GM19372 (cell line): Measurements from ENCODE around the gene KIF2C.
"Not testable (repeated sequence)": the region's sequence is repeated elsewhere in the genome, so short reads cannot be mapped to it uniquely, and the experiment has no call there.

ENCODE experiments used
- ATAC-seq: cut with Tn5 transposase; IDR thresholded peaks from one replicate; pipeline ENCODE4 v1.9.1; 2021; ENCODE audit warnings: mild to moderate bottlenecking, low read depth, moderate library complexity; ENCODE audit not compliant: unreplicated experiment

Gene KIF2C

GRCh38 chr1:44790968-44791801, 51.5 kb downstream of the KIF2C start:
- ATAC-seq, result no peak

DNA sequence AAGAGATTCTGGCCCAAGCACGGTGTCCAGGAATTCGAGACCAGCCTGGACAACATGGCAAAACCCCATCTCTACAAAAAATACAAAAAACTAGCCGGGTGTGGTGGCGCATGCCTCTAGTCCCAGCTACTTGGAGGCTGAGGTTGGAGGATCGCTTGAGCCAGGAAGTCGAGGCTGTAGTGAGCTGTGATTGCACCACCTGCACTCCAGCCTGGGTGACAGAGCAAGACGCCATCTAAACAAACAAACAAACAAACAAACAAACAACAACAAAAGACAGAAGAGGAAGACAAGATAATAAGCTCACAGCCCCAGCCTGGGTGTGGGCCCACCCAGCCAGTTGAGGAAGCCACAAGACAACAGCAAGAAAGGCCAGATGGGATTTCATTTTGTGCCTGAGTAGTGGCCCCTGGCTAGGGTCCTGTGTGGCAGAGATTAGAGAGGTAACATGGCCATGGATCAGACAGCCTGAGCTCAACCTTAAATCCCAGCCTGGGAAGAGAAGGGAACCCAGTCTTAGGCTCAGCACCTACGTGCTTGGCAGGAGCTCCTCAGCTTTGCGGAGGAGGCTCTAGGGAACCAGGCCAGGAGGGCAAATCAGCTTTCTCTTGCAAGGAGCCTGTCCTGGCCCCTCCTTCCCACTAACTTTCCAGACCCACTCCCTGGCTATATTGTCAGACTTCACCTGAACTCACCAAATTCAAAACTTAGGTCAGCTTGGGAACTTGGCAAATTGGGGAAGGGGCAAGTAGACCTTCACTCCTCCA, 53.3 kb downstream of the KIF2C start:
- no peak for ATAC-seq

- ATAC-seq, result not testable (repeated sequence)
Observed at GRCh38 chr1:44797886-44798285, 58.2 kb downstream of the KIF2C start.

GRCh38 chr1:44798481-44799365, 59.1 kb downstream of the KIF2C start:
- no peak for ATAC-seq

DNA sequence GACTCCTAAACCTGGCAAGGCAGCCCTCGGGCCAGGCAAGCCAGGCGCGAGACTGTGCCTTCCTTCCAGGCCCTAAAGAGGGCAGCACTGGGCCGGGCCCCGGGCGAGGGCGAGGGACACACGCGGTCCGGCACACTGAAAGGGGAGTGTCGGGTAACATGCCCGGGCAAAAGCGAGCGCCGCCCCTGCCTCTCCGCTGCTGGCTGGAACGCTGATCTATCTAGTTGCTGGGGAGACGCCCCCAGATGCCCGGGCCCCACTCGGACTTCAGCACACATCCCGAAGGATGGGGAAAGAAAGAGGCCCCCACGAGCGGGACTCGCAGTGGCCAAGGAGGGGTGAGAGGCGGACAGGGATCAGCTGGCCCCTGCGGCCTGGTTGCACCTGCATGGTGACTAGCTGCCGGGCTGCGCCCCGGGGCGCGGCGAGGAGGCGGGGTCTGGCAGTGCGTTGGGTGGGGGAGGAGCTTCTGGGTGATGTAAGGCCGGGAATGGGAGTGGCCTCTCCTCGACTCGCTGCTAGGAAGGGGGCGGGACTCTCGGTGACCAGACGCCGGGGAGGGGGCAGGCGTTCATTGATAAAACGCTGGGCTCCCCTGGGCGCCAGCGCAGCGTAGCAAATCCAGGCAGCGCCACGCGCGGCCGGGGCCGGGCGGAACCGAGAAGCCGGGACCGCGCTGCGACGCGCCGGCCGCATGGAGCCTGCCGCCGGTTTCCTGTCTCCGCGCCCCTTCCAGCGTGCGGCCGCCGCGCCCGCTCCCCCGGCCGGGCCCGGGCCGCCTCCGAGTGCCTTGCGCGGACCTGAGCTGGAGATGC, 60.3 kb downstream of the KIF2C start, which contains the start of gene PLK3:
PLK3 (plus strand) TSS at position 608 of the 815 bp plus-strand sequence; CDS start at position 695, 87 bp downstream.
- peak; percentile 87 for ATAC-seq

DNA sequence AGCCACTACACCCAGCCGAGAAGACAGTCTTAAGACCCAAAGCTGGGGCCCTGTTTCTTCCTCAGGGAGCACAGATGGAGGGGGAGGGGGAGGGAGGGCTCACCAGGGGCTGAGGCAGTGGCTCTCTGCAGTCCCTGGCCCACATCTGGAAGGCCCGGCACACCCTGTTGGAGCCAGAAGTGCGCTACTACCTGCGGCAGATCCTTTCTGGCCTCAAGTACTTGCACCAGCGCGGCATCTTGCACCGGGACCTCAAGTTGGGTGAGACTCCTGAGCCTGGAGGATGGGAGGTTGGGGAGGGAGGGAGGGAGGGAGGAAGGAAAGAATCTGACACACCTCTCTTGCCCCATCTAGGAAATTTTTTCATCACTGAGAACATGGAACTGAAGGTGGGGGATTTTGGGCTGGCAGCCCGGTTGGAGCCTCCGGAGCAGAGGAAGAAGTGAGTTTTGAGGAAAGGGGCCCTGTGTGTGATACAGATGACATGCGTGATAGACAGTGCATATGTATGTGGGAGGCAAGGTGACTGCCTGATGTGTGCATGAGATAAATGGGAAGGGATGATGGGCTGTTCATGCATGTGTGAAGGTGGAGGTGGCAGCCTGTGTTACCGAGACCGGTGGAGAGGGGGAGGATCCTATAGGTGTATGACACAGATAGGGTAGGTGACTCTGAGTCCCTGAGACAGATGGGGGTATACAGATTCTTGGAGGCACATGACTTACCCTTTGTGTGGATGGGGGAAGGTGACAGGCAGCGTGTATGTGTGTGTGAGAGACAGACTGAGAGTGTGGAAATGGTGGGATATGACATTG, 62.1 kb downstream of the KIF2C start:
- ATAC-seq, result no peak

- ATAC-seq, result no peak
Observed at GRCh38 chr1:44802306-44803061, 62.8 kb downstream of the KIF2C start.

DNA sequence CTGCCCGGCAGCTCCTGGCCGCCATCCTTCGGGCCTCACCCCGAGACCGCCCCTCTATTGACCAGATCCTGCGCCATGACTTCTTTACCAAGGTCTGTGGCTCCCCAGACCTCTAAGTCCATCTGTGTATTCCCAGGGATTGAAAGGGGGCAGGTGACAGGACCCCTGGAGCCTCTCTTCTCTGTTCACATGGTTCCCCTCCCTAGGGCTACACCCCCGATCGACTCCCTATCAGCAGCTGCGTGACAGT, 63.4 kb downstream of the KIF2C start:
- no peak for ATAC-seq

DNA sequence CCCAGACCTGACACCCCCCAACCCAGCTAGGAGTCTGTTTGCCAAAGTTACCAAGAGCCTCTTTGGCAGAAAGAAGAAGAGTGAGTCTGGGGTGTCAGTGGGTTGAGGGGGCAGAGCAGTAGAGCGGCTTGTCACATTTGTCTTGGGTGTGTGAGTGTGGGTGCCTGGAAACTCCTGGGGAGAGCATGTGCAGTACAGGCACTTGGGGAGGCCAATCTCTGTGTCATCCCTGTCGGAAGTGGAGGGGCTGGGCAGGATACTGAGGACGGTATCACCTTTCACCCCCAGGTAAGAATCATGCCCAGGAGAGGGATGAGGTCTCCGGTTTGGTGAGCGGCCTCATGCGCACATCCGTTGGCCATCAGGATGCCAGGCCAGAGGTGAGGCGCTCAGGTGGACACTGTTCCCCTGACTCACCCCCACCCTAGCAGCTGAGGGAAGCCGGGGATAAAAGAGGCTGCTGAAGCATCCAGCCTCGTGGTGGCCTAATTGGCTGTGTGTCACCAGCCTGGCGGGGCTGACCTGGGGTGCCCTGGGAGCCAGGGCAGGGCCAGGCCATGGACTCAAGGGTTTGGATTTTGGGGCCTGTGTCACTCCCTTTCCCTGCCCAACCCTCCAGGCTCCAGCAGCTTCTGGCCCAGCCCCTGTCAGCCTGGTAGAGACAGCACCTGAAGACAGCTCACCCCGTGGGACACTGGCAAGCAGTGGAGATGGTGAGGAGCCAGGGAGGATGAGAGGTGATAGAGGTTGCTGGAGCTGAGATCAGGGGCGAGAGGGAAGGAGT, 63.9 kb downstream of the KIF2C start:
- ATAC-seq, result no peak

- ATAC-seq, result no peak
Observed at GRCh38 chr1:44805311-44806024, 65.8 kb downstream of the KIF2C start.

- ATAC-seq, result no peak
Observed at GRCh38 chr1:44806025-44806703, 66.5 kb downstream of the KIF2C start.

- no peak for ATAC-seq
Observed at GRCh38 chr1:44806704-44807363, 67.2 kb downstream of the KIF2C start, which contains the start of gene DYNLT4. Gene DYNLT4 (minus strand): TSS chr1:44807351. CDS start chr1:44806668, 683 bp downstream.

DNA sequence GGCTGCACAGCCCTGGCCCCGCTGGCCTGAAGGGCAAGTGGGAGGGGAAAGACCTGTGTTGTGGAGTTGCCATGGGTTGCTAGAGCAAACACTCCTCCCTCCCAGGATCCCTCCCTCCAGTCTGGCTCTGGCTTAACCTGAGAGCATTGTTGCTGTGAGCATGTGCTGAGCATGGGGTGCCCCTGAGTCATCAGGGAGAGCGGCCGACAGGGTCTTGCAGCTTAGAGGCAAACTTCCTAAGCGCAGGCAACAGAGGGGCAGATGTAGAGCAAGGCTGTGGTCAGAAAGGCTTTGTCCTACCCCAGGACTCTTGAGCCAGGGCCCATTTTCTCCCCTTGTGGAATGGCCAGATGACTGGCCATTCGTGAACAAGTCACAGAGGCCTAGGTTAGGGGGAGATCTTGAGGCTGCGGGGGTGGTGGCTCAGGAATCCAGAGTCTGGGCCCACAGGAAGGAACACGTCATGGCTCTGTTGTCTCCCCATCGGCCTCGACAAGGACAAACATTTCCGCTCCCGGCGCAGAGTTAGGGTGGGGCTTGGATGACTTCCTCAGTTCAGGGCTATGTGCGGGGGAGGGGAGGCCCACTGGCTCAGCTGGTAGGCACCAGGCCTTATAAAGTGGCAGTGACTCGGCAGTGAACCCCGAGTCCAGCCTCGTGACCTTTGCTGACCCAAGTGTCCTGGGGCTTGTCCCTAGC, 67.9 kb downstream of the KIF2C start:
- no peak for ATAC-seq

GRCh38 chr1:44808063-44808937, 68.7 kb downstream of the KIF2C start, which contains the start of gene BTBD19:
Gene BTBD19 (plus strand): TSS chr1:44808523. CDS start chr1:44808821, 298 bp downstream.
- ATAC-seq, result no peak
